WTC11 (cell line): Measurements from ENCODE around the gene SNAPC4. TPM values are rescaled to one million over a fixed set of nuclear protein-coding genes. Genes with fewer than 3 reads are reported as not detected.

Source experiments
- ATAC-seq: fragments of 200-7000 bp; cut with Tn5 transposase; 2 replicates; pipeline ENCODE4 v1.10.0; 2021; ENCODE audit warnings: mild to moderate bottlenecking, moderate library complexity
- CTCF ChIA-PET: fragments of 300-600 bp; sonication (Branson Sonifier 250); formaldehyde crosslinking; loops from one replicate; lab custom pipeline; 2021; ENCODE audit warnings: antibody characterized with exemption; lab: Charles Lee
- POLR2A ChIA-PET: fragments of 350-600 bp; sonication (Branson Sonifier 250); formaldehyde crosslinking; loops from one replicate; lab custom pipeline; 2021; ENCODE audit warnings: antibody characterized with exemption; lab: Charles Lee
- DNase-seq: peaks from one replicate; pipeline ENCODE4 v3.0.0; 2021; ENCODE audit warnings: low spot score
- H3K27ac Mint-ChIP-seq: 2 replicates; pipeline ENCODE4 v1.8.0; 2021; ENCODE audit warnings: mixed read lengths
- H3K27me3 Mint-ChIP-seq: 2 replicates; pipeline ENCODE4 v1.8.0; 2021; ENCODE audit warnings: low read depth, mild to moderate bottlenecking, moderate library complexity, mixed read lengths
- H3K36me3 Mint-ChIP-seq: 2 replicates; pipeline ENCODE4 v1.8.0; 2021; ENCODE audit warnings: mixed read lengths
- H3K4me1 Mint-ChIP-seq: 2 replicates; pipeline ENCODE4 v1.8.0; 2022; ENCODE audit warnings: mixed read lengths
- H3K4me3 Mint-ChIP-seq: 2 replicates; pipeline ENCODE4 v1.8.0; 2021; ENCODE audit warnings: mild to moderate bottlenecking, moderate library complexity, mixed read lengths
- H3K9me3 Mint-ChIP-seq: 2 replicates; pipeline ENCODE4 v1.8.0; 2021; ENCODE audit warnings: mixed read lengths
- CBFB ChIP-seq: sonication (generic); formaldehyde crosslinking; IDR thresholded peaks from 2 replicates; pipeline ENCODE4 v1.8.1; 2022; ENCODE audit warnings: mild to moderate bottlenecking, low read depth, missing genetic modification reagents
- FOXJ3 ChIP-seq: sonication (generic); formaldehyde crosslinking; IDR thresholded peaks from 2 replicates; pipeline ENCODE4 v1.9.0; 2021; ENCODE audit warnings: missing genetic modification reagents, mild to moderate bottlenecking, borderline replicate concordance
- MXD4 ChIP-seq: fragments of 250-450 bp; sonication (Bioruptor Pico); IDR thresholded peaks from 2 replicates; pipeline ENCODE4 v1.8.0; 2021; ENCODE audit warnings: mild to moderate bottlenecking, moderate library complexity, borderline replicate concordance
- SP1 ChIP-seq: sonication (generic); formaldehyde crosslinking; conservative IDR thresholded peaks from 2 replicates; pipeline ENCODE4 v1.8.1; 2022; ENCODE audit warnings: missing genetic modification reagents
- TEAD4 ChIP-seq: sonication (generic); formaldehyde crosslinking; IDR thresholded peaks from 2 replicates; pipeline ENCODE4 v1.8.0; 2022; ENCODE audit warnings: mild to moderate bottlenecking, missing genetic modification reagents
- ZNF232 ChIP-seq: sonication (generic); formaldehyde crosslinking; IDR thresholded peaks from 2 replicates; pipeline ENCODE4 v1.8.0; 2022; ENCODE audit warnings: mild to moderate bottlenecking, missing genetic modification reagents
- ZNF263 ChIP-seq: sonication (generic); formaldehyde crosslinking; IDR thresholded peaks from 2 replicates; pipeline ENCODE4 v1.8.1; 2022; ENCODE audit warnings: low read depth, mild to moderate bottlenecking, moderate library complexity, missing genetic modification reagents
- total RNA-seq: library from RNA; stranded (reverse); gene quantifications from 3 replicates; pipeline ENCODE4 v1.2.3, GENCODE V29; 2021
- TF ChIP-seq, protein P1 (sequence below): fragments of 250-450 bp; sonication (Bioruptor Pico); conservative IDR thresholded peaks from 2 replicates; pipeline ENCODE4 v1.9.0; 2021; ENCODE audit warnings: mild to moderate bottlenecking
- TF ChIP-seq, protein P2 (sequence below): sonication (generic); formaldehyde crosslinking; IDR thresholded peaks from 2 replicates; pipeline ENCODE4 v1.8.0; 2023; ENCODE audit warnings: missing genetic modification reagents, mild to moderate bottlenecking, borderline replicate concordance
- TF ChIP-seq, protein P3 (sequence below): sonication (generic); formaldehyde crosslinking; IDR thresholded peaks from 2 replicates; pipeline ENCODE4 v1.8.1; 2023; ENCODE audit warnings: mild to moderate bottlenecking, missing genetic modification reagents, borderline replicate concordance
- TF ChIP-seq, protein P4 (sequence below): sonication (generic); formaldehyde crosslinking; IDR thresholded peaks from 2 replicates; pipeline ENCODE4 v1.8.1; 2023; ENCODE audit warnings: mild to moderate bottlenecking, missing genetic modification reagents
- TF ChIP-seq, protein P5 (sequence below): sonication (generic); formaldehyde crosslinking; conservative IDR thresholded peaks from 2 replicates; pipeline ENCODE4 v1.8.1; 2022; ENCODE audit warnings: mild to moderate bottlenecking, missing genetic modification reagents

The SNAPC4 gene
- total RNA-seq, 1 experiment from 2014 or later, result 22.8 TPM

DNA sequence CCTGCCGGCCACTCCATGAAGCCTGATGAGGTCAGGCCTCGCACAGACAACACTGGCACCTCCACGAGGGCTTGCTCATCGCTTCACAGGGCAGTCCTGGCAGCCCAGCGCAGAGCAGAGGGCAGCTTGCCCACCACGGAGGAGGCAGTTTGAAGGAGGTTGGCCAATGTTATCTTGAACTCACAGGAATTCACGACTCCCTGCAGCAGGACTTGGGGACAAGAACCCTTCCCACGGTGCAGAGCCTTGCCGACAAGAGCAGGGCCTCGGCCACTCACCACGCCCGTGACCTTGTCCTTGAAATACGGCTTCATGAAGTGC is 5.0 kb downstream of the SNAPC4 start:
- DNase-seq (no peak), ATAC-seq (no peak)
- TF ChIP-seq FOXJ3 (CRISPR knock-in tag) (no peak), MXD4 (CRISPR knock-in tag) (no peak), ZNF263 (CRISPR knock-in tag) (no peak), ZNF232 (CRISPR knock-in tag) (no peak), SP1 (CRISPR knock-in tag) (no peak), CBFB (CRISPR knock-in tag) (no peak), TEAD4 (no peak)
- TF ChIP-seq, protein P1, sequence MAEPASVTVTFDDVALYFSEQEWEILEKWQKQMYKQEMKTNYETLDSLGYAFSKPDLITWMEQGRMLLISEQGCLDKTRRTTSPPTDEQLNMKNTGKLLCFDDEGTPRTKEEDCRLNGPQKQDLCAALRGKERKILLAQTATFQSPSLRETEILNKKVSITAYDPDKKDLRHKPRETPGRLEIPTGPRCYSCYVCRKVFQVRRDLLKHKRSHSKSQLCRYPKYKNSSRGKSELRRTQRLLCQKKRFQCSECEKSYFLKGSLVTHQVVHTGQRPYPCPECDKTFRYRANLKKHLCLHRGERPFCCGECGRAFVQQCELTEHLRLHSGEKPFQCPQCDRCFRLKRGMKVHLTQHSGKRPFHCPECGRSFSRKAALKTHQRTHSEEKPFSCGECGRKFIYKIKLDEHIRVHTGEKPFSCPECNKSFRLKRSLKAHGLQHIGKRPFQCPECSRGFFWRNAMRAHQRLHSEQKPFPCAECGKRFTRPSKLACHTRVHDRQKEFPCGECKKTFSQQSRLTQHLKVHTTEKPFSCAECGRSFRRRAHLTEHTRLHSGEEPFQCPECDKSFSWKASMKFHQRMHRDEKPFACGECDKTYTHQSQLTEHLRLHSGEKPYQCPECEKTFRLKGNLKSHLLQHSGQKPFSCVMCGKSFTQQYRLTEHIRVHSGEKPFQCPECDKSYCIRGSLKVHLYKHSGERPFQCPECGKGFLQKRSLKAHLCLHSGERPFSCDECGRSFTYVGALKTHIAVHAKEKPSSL (CRISPR knock-in tag), result no peak
- TF ChIP-seq, protein P2, sequence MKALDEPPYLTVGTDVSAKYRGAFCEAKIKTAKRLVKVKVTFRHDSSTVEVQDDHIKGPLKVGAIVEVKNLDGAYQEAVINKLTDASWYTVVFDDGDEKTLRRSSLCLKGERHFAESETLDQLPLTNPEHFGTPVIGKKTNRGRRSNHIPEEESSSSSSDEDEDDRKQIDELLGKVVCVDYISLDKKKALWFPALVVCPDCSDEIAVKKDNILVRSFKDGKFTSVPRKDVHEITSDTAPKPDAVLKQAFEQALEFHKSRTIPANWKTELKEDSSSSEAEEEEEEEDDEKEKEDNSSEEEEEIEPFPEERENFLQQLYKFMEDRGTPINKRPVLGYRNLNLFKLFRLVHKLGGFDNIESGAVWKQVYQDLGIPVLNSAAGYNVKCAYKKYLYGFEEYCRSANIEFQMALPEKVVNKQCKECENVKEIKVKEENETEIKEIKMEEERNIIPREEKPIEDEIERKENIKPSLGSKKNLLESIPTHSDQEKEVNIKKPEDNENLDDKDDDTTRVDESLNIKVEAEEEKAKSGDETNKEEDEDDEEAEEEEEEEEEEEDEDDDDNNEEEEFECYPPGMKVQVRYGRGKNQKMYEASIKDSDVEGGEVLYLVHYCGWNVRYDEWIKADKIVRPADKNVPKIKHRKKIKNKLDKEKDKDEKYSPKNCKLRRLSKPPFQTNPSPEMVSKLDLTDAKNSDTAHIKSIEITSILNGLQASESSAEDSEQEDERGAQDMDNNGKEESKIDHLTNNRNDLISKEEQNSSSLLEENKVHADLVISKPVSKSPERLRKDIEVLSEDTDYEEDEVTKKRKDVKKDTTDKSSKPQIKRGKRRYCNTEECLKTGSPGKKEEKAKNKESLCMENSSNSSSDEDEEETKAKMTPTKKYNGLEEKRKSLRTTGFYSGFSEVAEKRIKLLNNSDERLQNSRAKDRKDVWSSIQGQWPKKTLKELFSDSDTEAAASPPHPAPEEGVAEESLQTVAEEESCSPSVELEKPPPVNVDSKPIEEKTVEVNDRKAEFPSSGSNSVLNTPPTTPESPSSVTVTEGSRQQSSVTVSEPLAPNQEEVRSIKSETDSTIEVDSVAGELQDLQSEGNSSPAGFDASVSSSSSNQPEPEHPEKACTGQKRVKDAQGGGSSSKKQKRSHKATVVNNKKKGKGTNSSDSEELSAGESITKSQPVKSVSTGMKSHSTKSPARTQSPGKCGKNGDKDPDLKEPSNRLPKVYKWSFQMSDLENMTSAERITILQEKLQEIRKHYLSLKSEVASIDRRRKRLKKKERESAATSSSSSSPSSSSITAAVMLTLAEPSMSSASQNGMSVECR (CRISPR knock-in tag), result no peak
- TF ChIP-seq, protein P3, sequence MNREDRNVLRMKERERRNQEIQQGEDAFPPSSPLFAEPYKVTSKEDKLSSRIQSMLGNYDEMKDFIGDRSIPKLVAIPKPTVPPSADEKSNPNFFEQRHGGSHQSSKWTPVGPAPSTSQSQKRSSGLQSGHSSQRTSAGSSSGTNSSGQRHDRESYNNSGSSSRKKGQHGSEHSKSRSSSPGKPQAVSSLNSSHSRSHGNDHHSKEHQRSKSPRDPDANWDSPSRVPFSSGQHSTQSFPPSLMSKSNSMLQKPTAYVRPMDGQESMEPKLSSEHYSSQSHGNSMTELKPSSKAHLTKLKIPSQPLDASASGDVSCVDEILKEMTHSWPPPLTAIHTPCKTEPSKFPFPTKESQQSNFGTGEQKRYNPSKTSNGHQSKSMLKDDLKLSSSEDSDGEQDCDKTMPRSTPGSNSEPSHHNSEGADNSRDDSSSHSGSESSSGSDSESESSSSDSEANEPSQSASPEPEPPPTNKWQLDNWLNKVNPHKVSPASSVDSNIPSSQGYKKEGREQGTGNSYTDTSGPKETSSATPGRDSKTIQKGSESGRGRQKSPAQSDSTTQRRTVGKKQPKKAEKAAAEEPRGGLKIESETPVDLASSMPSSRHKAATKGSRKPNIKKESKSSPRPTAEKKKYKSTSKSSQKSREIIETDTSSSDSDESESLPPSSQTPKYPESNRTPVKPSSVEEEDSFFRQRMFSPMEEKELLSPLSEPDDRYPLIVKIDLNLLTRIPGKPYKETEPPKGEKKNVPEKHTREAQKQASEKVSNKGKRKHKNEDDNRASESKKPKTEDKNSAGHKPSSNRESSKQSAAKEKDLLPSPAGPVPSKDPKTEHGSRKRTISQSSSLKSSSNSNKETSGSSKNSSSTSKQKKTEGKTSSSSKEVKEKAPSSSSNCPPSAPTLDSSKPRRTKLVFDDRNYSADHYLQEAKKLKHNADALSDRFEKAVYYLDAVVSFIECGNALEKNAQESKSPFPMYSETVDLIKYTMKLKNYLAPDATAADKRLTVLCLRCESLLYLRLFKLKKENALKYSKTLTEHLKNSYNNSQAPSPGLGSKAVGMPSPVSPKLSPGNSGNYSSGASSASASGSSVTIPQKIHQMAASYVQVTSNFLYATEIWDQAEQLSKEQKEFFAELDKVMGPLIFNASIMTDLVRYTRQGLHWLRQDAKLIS (CRISPR knock-in tag), result no peak
- TF ChIP-seq, protein P4, sequence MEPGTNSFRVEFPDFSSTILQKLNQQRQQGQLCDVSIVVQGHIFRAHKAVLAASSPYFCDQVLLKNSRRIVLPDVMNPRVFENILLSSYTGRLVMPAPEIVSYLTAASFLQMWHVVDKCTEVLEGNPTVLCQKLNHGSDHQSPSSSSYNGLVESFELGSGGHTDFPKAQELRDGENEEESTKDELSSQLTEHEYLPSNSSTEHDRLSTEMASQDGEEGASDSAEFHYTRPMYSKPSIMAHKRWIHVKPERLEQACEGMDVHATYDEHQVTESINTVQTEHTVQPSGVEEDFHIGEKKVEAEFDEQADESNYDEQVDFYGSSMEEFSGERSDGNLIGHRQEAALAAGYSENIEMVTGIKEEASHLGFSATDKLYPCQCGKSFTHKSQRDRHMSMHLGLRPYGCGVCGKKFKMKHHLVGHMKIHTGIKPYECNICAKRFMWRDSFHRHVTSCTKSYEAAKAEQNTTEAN (CRISPR knock-in tag), result no peak
- TF ChIP-seq, protein P5, sequence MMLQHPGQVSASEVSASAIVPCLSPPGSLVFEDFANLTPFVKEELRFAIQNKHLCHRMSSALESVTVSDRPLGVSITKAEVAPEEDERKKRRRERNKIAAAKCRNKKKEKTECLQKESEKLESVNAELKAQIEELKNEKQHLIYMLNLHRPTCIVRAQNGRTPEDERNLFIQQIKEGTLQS, result no peak
- CTCF ChIA-PET, result interaction anchor here (1.3 kb wide), 1 partner anchor 32 kb away, joined by 3 read pairs; the partner anchor contains the start of gene DNLZ
- peaks cover 9% of the 10 kb centered on the region for H3K4me1 Mint-ChIP-seq
- POLR2A ChIA-PET, result no interaction called here
- no peak overlapping the region for H3K4me3 Mint-ChIP-seq
- no peak overlapping the region for H3K27ac Mint-ChIP-seq
- H3K9me3 Mint-ChIP-seq, result no peaks in the 10 kb centered on the region
- H3K36me3 Mint-ChIP-seq, result peaks cover 38% of the 10 kb centered on the region
- no peaks in the 10 kb centered on the region for H3K27me3 Mint-ChIP-seq
